ENCODE measurements around the gene PRPF6.

- TF ChIP-seq TAF1 (IDR thresholded peaks at IDR 0.05; ENCODE audit: borderline replicate concordance, low read depth, low read length) (peak; percentile 46; the same call in 1 of the 2 replicates), POLR2A (IDR thresholded peaks at IDR 0.05; ENCODE audit: low read depth, low read length) (peak; percentile 82)
Observed at GRCh38 chr20:63980806-63981728, at the start of gene PRPF6.
